ENCODE data around the gene ORAI3.

Gene ORAI3

GRCh38 chr16:30948667-30949649, at the start of gene ORAI3:
Gene ORAI3, plus strand, starts transcription at chr16:30949068. Its CDS starts 222 bp downstream, at chr16:30949290.
- no peak for DNase-seq (ENCODE audit: low read depth in 1 of 2, low spot score in 1 of 2)

- DNase-seq (ENCODE audit: low read depth in 1 of 2, low spot score in 1 of 2): no peak
These were observed 49.1 kb upstream of the ORAI3 start for GRCh38 chr16:30899794-30900193.

- no peak for DNase-seq (ENCODE audit: low read depth in 1 of 2, low spot score in 1 of 2)
These were observed 48.3 kb upstream of the ORAI3 start for GRCh38 chr16:30900588-30900987.

GRCh38 chr16:30901201-30902028, 47.5 kb upstream of the ORAI3 start:
- no peak for DNase-seq (ENCODE audit: low read depth in 1 of 2, low spot score in 1 of 2)

GRCh38 chr16:30902029-30902972, 46.6 kb upstream of the ORAI3 start:
- DNase-seq (ENCODE audit: low read depth in 1 of 2, low spot score in 1 of 2): peak in 1 of 2 donors; percentile 47

- DNase-seq (ENCODE audit: low read depth in 1 of 2, low spot score in 1 of 2): no peak
These were observed 45.9 kb upstream of the ORAI3 start for GRCh38 chr16:30903002-30903401.

GRCh38 chr16:30903596-30903995, 45.3 kb upstream of the ORAI3 start:
- no peak for DNase-seq (ENCODE audit: low read depth in 1 of 2, low spot score in 1 of 2)

GRCh38 chr16:30904114-30904780, 44.6 kb upstream of the ORAI3 start:
- no peak for DNase-seq (ENCODE audit: low read depth in 1 of 2, low spot score in 1 of 2)

GRCh38 chr16:30907064-30907463, 41.8 kb upstream of the ORAI3 start:
- no peak for DNase-seq (ENCODE audit: low read depth in 1 of 2, low spot score in 1 of 2)

GRCh38 chr16:30910427-30911029, 38.3 kb upstream of the ORAI3 start:
- DNase-seq (ENCODE audit: low read depth in 1 of 2, low spot score in 1 of 2): no peak

- DNase-seq (ENCODE audit: low read depth in 1 of 2, low spot score in 1 of 2): no peak
These were observed 36.0 kb upstream of the ORAI3 start for GRCh38 chr16:30912794-30913412.

- no peak for DNase-seq (ENCODE audit: low read depth in 1 of 2, low spot score in 1 of 2)
These were observed 34.0 kb upstream of the ORAI3 start for GRCh38 chr16:30914830-30915229.

- no peak for DNase-seq (ENCODE audit: low read depth in 1 of 2, low spot score in 1 of 2)
These were observed 30.3 kb upstream of the ORAI3 start for GRCh38 chr16:30918614-30919013.

- no peak for DNase-seq (ENCODE audit: low read depth in 1 of 2, low spot score in 1 of 2)
These were observed 28.0 kb upstream of the ORAI3 start for GRCh38 chr16:30920891-30921290.

GRCh38 chr16:30921459-30921747, 27.5 kb upstream of the ORAI3 start:
- no peak for DNase-seq (ENCODE audit: low read depth in 1 of 2, low spot score in 1 of 2)

- DNase-seq (ENCODE audit: low read depth in 1 of 2, low spot score in 1 of 2): peak; percentile 75 to 83
These were observed 27.0 kb upstream of the ORAI3 start for GRCh38 chr16:30921748-30922419.

- DNase-seq (ENCODE audit: low read depth in 1 of 2, low spot score in 1 of 2): peak; percentile 96 to 99
These were observed 26.4 kb upstream of the ORAI3 start for GRCh38 chr16:30922420-30922959.

- peak; percentile 82 to 95 for DNase-seq (ENCODE audit: low read depth in 1 of 2, low spot score in 1 of 2)
These were observed 25.8 kb upstream of the ORAI3 start for GRCh38 chr16:30922960-30923535.

Data from activated CD4-positive, alpha-beta T cell treated with anti-CD3 and anti-CD28 coated beads, Interleukin-2, amount 50 U/mL, for 24 hours (primary cell).